Coronary artery (tissue), 2 donors: ENCODE measurements around the gene CIT.
A peak's percentile ranks its signal among the peaks of the same experiment; 100 is the strongest.

ENCODE experiments used
- DNase-seq: peaks from one replicate; pipeline ENCODE4 v3.0.0-alpha.2; 2017; ENCODE audit warnings: low spot score
- H3K27ac ChIP-seq, 2 donors: fragments of 200-600 bp; sonication (generic); one replicate each; pipeline ENCODE4 v1.5.1; 2016 to 2019
- H3K4me3 ChIP-seq: fragments of 200-600 bp; sonication (generic); 2 replicates; pipeline ENCODE4 v1.5.1; 2016; ENCODE audit warnings: mild to moderate bottlenecking, moderate library complexity
- TF ChIP-seq, protein P1 (sequence below): fragments of 200-600 bp; sonication (generic); IDR thresholded peaks from one replicate; pipeline ENCODE4 v1.5.1; 2019; ENCODE audit warnings: antibody characterized with exemption

Gene CIT

DNA sequence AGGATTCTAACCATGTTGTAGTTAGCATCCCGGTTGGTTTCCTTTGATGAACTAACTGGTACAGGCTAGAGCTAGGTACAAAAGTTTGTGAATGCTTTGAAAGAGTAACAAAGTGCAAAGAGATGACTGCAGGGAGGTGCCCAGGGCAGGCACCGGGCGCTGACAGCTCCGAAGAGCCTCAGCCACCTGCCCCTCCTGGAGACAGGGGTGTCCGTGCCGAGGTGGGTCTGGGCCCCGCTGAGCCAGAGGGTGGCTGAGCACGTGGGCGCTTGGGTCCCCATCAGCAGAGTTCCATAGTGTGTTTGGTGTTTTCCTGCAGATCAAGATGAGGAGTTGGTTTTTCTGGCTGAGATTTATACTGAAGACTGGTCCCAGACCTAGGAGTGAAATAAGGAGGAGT, 189.2 kb downstream of the CIT start:
- no peak for DNase-seq
- TF ChIP-seq, protein P1, sequence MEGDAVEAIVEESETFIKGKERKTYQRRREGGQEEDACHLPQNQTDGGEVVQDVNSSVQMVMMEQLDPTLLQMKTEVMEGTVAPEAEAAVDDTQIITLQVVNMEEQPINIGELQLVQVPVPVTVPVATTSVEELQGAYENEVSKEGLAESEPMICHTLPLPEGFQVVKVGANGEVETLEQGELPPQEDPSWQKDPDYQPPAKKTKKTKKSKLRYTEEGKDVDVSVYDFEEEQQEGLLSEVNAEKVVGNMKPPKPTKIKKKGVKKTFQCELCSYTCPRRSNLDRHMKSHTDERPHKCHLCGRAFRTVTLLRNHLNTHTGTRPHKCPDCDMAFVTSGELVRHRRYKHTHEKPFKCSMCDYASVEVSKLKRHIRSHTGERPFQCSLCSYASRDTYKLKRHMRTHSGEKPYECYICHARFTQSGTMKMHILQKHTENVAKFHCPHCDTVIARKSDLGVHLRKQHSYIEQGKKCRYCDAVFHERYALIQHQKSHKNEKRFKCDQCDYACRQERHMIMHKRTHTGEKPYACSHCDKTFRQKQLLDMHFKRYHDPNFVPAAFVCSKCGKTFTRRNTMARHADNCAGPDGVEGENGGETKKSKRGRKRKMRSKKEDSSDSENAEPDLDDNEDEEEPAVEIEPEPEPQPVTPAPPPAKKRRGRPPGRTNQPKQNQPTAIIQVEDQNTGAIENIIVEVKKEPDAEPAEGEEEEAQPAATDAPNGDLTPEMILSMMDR = no peak
- H3K27ac ChIP-seq = no peak overlapping the region
- H3K4me3 ChIP-seq = no peak overlapping the region

- H3K4me3 ChIP-seq = no peak overlapping the region
- TF ChIP-seq, protein P1 = no peak
- no peak for DNase-seq
Observed at GRCh38 chr12:119687406-119687805, 189.7 kb downstream of the CIT start.

GRCh38 chr12:119686776-119687175, 190.3 kb downstream of the CIT start:
- H3K27ac ChIP-seq = no peak overlapping the region
- DNase-seq = no peak
- TF ChIP-seq, protein P1 = no peak
- no peak overlapping the region for H3K4me3 ChIP-seq

More at GRCh38 chr12:119687406-119687805, 189.7 kb downstream of the CIT start:
- H3K27ac ChIP-seq = no peak overlapping the region

DNA sequence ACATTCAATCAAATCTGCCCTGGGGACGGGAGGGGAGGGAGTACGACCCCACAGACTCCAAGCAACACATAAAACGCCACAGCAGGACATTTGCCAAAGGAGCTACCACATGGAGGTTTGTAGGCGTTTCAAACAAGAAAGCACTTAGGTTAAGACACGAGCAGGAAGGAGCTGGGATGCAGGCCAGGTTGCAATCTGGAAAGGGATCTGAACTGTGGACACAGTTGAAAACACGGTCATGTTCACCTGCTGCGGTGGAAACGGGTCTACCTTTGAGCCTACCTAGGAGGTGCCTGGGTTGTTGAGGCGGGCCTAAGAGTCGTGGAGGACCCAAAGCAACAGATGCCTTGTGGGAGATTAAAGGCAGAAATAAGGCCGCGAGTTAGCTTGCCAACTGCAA, 190.8 kb downstream of the CIT start:
- H3K27ac ChIP-seq = no peak overlapping the region
- TF ChIP-seq, protein P1 = no peak
- H3K4me3 ChIP-seq = no peak overlapping the region
- DNase-seq = no peak

GRCh38 chr12:119685375-119685774, 191.7 kb downstream of the CIT start:
- DNase-seq = no peak
- Histone ChIP-seq H3K27ac (no peak overlapping the region), H3K4me3 (no peak overlapping the region)
- TF ChIP-seq, protein P1 = no peak

DNA sequence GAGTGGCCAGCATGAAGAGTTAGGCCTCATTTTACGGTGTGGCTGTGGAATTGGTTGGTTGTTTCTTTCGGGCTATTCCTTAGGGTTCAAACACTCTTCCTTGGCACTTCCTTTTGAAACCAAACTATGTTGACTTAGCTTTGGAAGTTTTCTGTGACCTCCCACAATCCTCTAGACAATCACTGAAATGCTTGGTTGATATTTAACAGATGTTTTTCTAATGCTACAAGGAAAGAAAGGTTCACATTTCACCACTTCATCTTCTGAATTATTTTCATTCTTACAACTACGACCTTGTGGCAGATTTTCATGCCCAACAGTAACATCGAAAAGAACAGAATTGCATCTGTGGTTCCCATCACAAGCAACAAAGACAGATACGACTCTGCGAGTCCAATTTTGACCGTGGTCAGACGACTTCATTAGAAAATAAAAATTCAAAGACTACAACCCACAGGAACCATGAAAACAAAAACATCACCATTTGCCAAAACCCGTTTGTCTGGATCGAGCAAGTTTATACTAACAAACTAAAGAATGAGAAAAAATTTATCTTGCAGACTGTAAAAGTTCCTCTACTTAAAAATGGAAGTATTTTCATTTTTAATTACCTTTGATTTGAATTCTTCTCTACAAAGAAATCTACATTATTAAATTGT, 192.3 kb downstream of the CIT start:
- no peak for DNase-seq
- Histone ChIP-seq H3K4me3 (no peak overlapping the region), H3K27ac (peak overlapping the region in 1 of 2 donors; percentile 73)
- TF ChIP-seq, protein P1 = no peak

GRCh38 chr12:119683816-119684215, 193.3 kb downstream of the CIT start:
- Histone ChIP-seq H3K27ac (peak overlapping the region in 1 of 2 donors; percentile 73), H3K4me3 (no peak overlapping the region)
- TF ChIP-seq, protein P1 = no peak
- DNase-seq = no peak
